ENCODE data around the gene EFCAB5.

Gene EFCAB5

GRCh38 chr17:30148376-30148775 lies 206.9 kb downstream of the EFCAB5 start:
- no peak overlapping the region for H3K4me3 ChIP-seq (ENCODE audit: low read depth, low read length)
- no peak for DNase-seq (ENCODE audit: low read depth, low spot score)
- in situ Hi-C loops (cut with HindIII; ENCODE audit: low sequenced_read_pairs), result no loop called here
- TF ChIP-seq CTCF (IDR thresholded peaks at IDR 0.05; ENCODE audit: low read depth, low read length), result no peak

- no peak for DNase-seq (ENCODE audit: low read depth, low spot score)
- no peak for TF ChIP-seq CTCF (IDR thresholded peaks at IDR 0.05; ENCODE audit: low read depth, low read length)
- no peak overlapping the region for H3K4me3 ChIP-seq (ENCODE audit: low read depth, low read length)
- in situ Hi-C loops (cut with HindIII; ENCODE audit: low sequenced_read_pairs), result no loop called here
Observed at GRCh38 chr17:30151471-30151870, 210.0 kb downstream of the EFCAB5 start.

- DNase-seq (ENCODE audit: low read depth, low spot score), result no peak
- in situ Hi-C loops (cut with HindIII; ENCODE audit: low sequenced_read_pairs), result no loop called here
- no peak for TF ChIP-seq CTCF (IDR thresholded peaks at IDR 0.05; ENCODE audit: low read depth, low read length)
- no peak overlapping the region for H3K4me3 ChIP-seq (ENCODE audit: low read depth, low read length)
Observed at GRCh38 chr17:30153463-30153862, 212.0 kb downstream of the EFCAB5 start.

GRCh38 chr17:30155389-30155788 lies 214.0 kb downstream of the EFCAB5 start:
- no peak overlapping the region for H3K4me3 ChIP-seq (ENCODE audit: low read depth, low read length)
- in situ Hi-C loops (cut with HindIII; ENCODE audit: low sequenced_read_pairs), result no loop called here
- TF ChIP-seq CTCF (IDR thresholded peaks at IDR 0.05; ENCODE audit: low read depth, low read length), result no peak
- no peak for DNase-seq (ENCODE audit: low read depth, low spot score)
